ENCODE data around the gene HADHB.
"Not testable (repeated sequence)": the region's sequence is repeated elsewhere in the genome, so short reads cannot be mapped to it uniquely, and the experiment has no call there.

The HADHB gene

DNA sequence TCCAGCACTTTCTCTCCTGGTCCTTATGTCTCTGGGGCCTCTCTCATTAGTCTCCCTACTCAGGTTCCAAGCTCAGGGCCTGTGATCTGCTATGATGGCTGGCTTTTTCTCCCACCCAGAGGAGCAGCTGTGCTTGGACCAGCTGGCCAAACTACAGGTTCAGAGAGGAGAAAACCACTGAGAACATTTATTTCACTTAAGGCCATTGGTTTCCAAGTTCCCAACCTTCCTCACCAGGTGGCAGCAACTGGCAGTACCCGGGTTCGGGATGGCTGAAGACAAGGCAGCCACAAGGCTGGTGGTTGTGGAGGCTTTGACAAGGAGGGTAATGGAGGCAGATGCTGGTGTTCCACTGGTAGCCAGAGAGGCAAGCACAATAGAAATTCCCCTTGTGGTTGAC, 71.3 kb downstream of the HADHB start:
- Histone ChIP-seq H3K36me3 (no peaks in the 10 kb centered on the region), H3K4me3 (ENCODE audit: low read depth, low read length) (no peak overlapping the region), H3K4me1 (no peaks in the 10 kb centered on the region), H3K9me3 (no peaks in the 10 kb centered on the region), H3K27me3 (no peaks in the 10 kb centered on the region; the same call in 1 of the 2 replicates)
- no peak for DNase-seq
- TF ChIP-seq, protein P1, sequence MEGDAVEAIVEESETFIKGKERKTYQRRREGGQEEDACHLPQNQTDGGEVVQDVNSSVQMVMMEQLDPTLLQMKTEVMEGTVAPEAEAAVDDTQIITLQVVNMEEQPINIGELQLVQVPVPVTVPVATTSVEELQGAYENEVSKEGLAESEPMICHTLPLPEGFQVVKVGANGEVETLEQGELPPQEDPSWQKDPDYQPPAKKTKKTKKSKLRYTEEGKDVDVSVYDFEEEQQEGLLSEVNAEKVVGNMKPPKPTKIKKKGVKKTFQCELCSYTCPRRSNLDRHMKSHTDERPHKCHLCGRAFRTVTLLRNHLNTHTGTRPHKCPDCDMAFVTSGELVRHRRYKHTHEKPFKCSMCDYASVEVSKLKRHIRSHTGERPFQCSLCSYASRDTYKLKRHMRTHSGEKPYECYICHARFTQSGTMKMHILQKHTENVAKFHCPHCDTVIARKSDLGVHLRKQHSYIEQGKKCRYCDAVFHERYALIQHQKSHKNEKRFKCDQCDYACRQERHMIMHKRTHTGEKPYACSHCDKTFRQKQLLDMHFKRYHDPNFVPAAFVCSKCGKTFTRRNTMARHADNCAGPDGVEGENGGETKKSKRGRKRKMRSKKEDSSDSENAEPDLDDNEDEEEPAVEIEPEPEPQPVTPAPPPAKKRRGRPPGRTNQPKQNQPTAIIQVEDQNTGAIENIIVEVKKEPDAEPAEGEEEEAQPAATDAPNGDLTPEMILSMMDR (IDR thresholded peaks at IDR 0.05; ENCODE audit: low read depth, low read length): peak; percentile 31

DNA sequence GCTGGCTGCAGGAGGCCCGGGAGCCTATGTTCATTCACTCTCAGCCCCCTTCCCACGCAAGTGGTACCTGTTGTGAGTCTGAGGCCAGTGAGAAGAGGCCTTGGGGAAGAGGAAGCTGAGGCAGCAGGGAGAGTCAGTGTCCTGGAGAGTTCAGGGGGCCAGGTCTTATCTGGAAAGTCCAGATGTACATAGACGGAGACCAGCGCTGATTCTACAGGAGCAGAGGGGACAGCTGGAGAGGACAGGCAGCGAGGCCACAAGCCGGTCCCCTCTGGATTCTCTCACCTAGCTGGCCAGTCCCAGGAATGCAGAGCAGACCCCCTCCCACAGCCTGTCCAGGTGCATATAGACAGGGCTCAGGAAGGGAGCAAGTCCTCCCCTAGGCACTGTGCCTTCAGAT, 72.1 kb downstream of the HADHB start:
- Histone ChIP-seq H3K36me3 (no peaks in the 10 kb centered on the region), H3K4me3 (ENCODE audit: low read depth, low read length) (no peak overlapping the region), H3K9me3 (no peaks in the 10 kb centered on the region), H3K4me1 (no peaks in the 10 kb centered on the region), H3K27me3 (no peaks in the 10 kb centered on the region; the same call in 1 of the 2 replicates)
- TF ChIP-seq, protein P1 (IDR thresholded peaks at IDR 0.05; ENCODE audit: low read depth, low read length): no peak
- no peak for DNase-seq

DNA sequence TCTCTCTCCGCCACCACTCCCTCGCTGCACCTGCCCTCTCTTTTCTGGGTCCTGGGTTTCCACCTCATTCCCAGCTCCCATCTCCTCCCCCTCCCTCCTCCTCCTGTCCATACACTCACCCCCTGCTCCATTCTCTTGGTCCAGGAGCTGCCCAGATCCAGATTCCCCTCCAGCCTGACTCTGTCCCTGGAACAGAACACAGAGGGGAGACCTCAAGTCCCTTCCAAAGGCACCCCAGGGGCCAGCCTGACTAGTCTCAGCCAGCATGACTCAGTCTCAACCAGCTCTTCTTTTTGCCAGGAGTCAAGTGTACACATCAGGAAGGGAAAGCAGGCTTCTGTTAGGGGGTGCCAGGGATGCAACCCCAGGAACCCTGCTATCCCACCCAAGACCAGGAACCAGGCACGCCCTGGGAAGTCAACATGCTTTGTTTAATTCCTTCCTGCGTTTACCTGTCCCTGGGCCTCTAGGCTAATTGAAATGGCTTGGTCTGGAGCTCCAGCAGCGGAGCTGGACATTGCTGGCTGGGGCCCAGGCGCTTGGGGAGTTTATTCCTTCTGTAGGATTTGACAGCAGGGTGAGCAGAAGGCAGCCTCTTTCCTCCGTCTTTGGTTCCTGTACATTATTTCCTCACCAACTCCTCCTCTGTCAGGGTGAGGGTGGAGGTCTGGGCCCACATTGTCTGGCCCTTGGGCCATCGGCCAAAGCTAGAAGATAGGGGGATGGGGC, 72.8 kb downstream of the HADHB start:
- no peaks in the 10 kb centered on the region for H3K9me3 ChIP-seq
- TF ChIP-seq, protein P1 (IDR thresholded peaks at IDR 0.05; ENCODE audit: low read depth, low read length): no peak

DNA sequence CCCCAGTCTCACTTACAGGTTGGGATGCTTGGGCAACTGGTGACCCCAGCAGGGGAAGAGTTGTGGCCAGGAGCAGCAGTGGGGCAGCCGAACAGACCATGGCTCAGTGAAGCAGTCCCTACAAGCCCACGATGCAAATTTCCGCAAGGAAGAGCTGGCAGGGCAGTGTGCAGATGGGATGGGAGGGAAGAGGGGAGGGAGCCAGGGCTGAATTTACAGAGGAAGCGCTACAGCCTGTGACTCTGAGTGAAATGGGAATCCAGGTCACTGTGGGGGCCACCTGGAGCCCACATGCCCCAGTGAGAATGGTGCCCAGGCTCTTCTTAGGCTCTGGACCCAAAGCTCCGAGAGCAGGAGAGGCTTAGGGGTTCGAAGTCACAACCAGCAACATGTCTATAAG, 74.2 kb downstream of the HADHB start:
- Histone ChIP-seq H3K9me3 (no peaks in the 10 kb centered on the region), H3K36me3 (no peaks in the 10 kb centered on the region), H3K27me3 (no peaks in the 10 kb centered on the region; the same call in 1 of the 2 replicates), H3K4me3 (ENCODE audit: low read depth, low read length) (no peak overlapping the region), H3K4me1 (no peaks in the 10 kb centered on the region)
- no peak for DNase-seq
- TF ChIP-seq, protein P1 (IDR thresholded peaks at IDR 0.05; ENCODE audit: low read depth, low read length): no peak

More for the DNA sequence above, 72.8 kb downstream of the HADHB start:
- no peaks in the 10 kb centered on the region; the same call in 1 of the 2 replicates for H3K27me3 ChIP-seq
- no peaks in the 10 kb centered on the region for H3K36me3 ChIP-seq
- H3K4me1 ChIP-seq: no peaks in the 10 kb centered on the region
- no peak overlapping the region for H3K4me3 ChIP-seq (ENCODE audit: low read depth, low read length)
- no peak for DNase-seq

DNA sequence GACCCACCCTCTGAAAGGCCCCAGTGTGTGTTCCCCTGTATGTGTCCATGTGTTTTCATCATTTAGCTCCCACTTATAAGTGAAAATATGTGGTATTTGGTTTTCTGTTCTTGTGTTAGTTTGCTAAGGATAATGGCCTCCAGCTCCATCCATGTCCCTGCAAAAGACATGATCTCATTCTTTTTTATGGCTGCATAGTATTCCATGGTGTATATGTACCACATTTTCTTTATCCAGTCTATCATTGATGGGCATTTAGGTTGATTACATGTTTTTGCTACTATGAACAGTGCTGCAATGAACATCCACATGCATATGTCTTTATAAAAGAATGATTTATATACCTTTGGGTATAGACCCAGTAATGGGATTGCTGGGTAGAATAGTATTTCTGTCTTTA, 79.7 kb downstream of the HADHB start:
- not testable (repeated sequence) for H3K9me3 ChIP-seq; H3K36me3 ChIP-seq; DNase-seq; H3K4me3 ChIP-seq (ENCODE audit: low read depth, low read length); H3K27me3 ChIP-seq; H3K4me1 ChIP-seq

DNA sequence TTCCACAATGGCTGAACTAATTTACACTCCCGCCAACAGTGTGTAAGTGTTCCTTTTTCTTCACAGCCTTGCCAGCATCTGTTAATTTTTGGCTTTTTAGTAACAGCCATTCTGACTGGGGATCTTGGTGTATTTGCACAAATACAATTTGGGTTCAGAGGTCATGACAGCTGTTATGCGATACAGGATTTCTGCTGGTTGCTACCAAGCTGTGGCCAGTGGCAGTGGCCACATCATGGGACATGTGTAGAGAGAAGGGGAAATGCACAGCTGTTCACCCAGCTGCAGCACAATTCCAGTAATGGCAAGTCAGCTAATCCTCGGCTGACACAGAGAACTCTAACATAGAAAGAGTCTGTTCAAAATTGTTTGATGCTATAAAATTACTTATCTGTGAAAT, 80.2 kb downstream of the HADHB start:
- Histone ChIP-seq H3K36me3 (no peaks in the 10 kb centered on the region), H3K4me3 (ENCODE audit: low read depth, low read length) (no peak overlapping the region), H3K4me1 (no peaks in the 10 kb centered on the region), H3K27me3 (no peaks in the 10 kb centered on the region; the same call in 1 of the 2 replicates), H3K9me3 (no peaks in the 10 kb centered on the region)
- TF ChIP-seq, protein P1 (IDR thresholded peaks at IDR 0.05; ENCODE audit: low read depth, low read length): no peak
- DNase-seq: no peak
